Breast epithelium (tissue), 3 donors: Measurements from ENCODE around the gene SYMPK.

ENCODE experiments used
- CTCF ChIP-seq, 3 donors: fragments of 450-650 bp; IDR thresholded peaks; one replicate each; pipeline ENCODE4 v1.5.1; 2016 to 2017; ENCODE audit warnings: antibody characterized with exemption in 3 of 3, mild to moderate bottlenecking in 3 of 3, moderate library complexity in 3 of 3
- POLR2A ChIP-seq: fragments of 450-650 bp; IDR thresholded peaks from one replicate; pipeline ENCODE4 v1.6.1; 2016; ENCODE audit warnings: antibody characterized with exemption, mild to moderate bottlenecking, moderate library complexity
- POLR2AphosphoS5 ChIP-seq, 3 donors: sonication (generic); formaldehyde crosslinking; IDR thresholded peaks; one replicate each; pipeline ENCODE4 v1.6.1; 2017; ENCODE audit warnings: antibody characterized with exemption in 3 of 3

- no peak for TF ChIP-seq CTCF (IDR thresholded peaks at IDR 0.05)
- no peak for TF ChIP-seq POLR2A
- no peak for TF ChIP-seq POLR2AphosphoS5 (IDR thresholded peaks at IDR 0.05)
These were observed 82.3 kb downstream of the SYMPK start for GRCh38 chr19:45780448-45781213.
